K562 (cell line): ENCODE measurements around the gene MMUT. TPM values are rescaled to one million over a fixed set of nuclear protein-coding genes. Genes with fewer than 3 reads are reported as not detected.

ENCODE experiments used
- ATAC-seq: fragments of 200-7000 bp; cut with Tn5 transposase; 3 replicates; pipeline ENCODE4 v1.9.1; 2020; ENCODE audit warnings: moderate library complexity
- BruUV-seq: library from RNA; stranded (reverse); fragments of 400-500 nt; replicated peaks from 2 replicates; lab custom pipeline; 2021; lab: Mats Ljungman, UMichigan
- CTCF ChIA-PET: fragments of 300-600 bp; formaldehyde crosslinking; extraction: SDS; loops from one replicate; lab custom pipeline; 2021; ENCODE audit warnings: low intra/inter-chr PET ratio; lab: Yijun Ruan, JAX
- POLR2A ChIA-PET: fragments of 300-600, 350-650 bp; sonication (Branson Sonifier 250); formaldehyde crosslinking; extraction: SDS; loops from one replicate; lab custom pipeline; 2021; ENCODE audit warnings: antibody characterized with exemption, inconsistent platforms; lab: Yijun Ruan, JAX
- DNase-seq, 4 experiments: peaks; one replicate each; pipeline versions ENCODE4 v3.0.0 to v3.0.0-alpha.2; 2011 to 2018; ENCODE audit warnings: low spot score in 3 of 4, mixed read lengths in 3 of 4; ENCODE audit errors: extremely low read depth in 1 of 4
- FAIRE-seq: peaks from 2 replicates; lab custom pipeline; 2011; peaks lifted over from hg19 to GRCh38; lab: Jason Lieb, UNC
- H2AFZ ChIP-seq: 2 replicates; pipeline ENCODE4 v1.6.0; 2011; ENCODE audit warnings: low read depth, low read length, control low read depth, inconsistent platforms
- H3K27ac ChIP-seq: fragments of 200-600 bp; 3 replicates; pipeline ENCODE4 v1.8.0; 2011; ENCODE audit warnings: low read depth, mild to moderate bottlenecking, control low read depth, inconsistent platforms, low read length, moderate library complexity, mixed read lengths; ENCODE audit errors: extremely low read depth
- H3K27me3 ChIP-seq, 2 experiments: fragments of 300-600 bp in 1 of 2; 2 replicates in 1 of 2; 3 replicates in 1 of 2; pipeline versions ENCODE4 v1.6.0 to v1.8.0; 2011; ENCODE audit warnings: inconsistent platforms in 2 of 2, low read length in 2 of 2, mild to moderate bottlenecking in 1 of 2, mixed read lengths in 1 of 2, moderate library complexity in 1 of 2; ENCODE audit not compliant: control insufficient read depth in 2 of 2, insufficient read depth in 2 of 2
- H3K36me3 ChIP-seq: fragments of 300-600 bp; 3 replicates; pipeline ENCODE4 v1.8.0; 2011; ENCODE audit warnings: mild to moderate bottlenecking, low read length, inconsistent platforms; ENCODE audit not compliant: control insufficient read depth, insufficient read depth
- H3K4me1 ChIP-seq, 2 experiments: fragments of 200-600 bp in 1 of 2; replicated peaks in 1 of 2; 2 replicates in 1 of 2; 3 replicates in 1 of 2; pipeline versions ENCODE4 v1.5.1 to v1.8.0; 2011; ENCODE audit warnings: inconsistent platforms in 2 of 2, low read length in 2 of 2, mild to moderate bottlenecking in 1 of 2, mixed read lengths in 1 of 2, moderate library complexity in 1 of 2; ENCODE audit not compliant: control insufficient read depth in 2 of 2, insufficient read depth in 2 of 2
- H3K4me2 ChIP-seq: 2 replicates; pipeline ENCODE4 v1.6.1; 2011; ENCODE audit warnings: low read length, control low read depth, inconsistent platforms, mixed read lengths; ENCODE audit not compliant: insufficient read depth
- H3K4me3 ChIP-seq: fragments of 200-600 bp; sonication (generic), shearing (Covaris generic); 2 replicates; pipeline ENCODE4 v1.5.1; 2016; ENCODE audit warnings: control low read depth, inconsistent platforms
- H3K79me2 ChIP-seq: fragments of 200-600 bp; 3 replicates; pipeline ENCODE4 v1.8.0; 2011; ENCODE audit warnings: low read length, inconsistent platforms; ENCODE audit not compliant: control insufficient read depth, insufficient read depth
- H3K9ac ChIP-seq, 2 experiments: 2 replicates each; pipeline versions ENCODE4 v1.6.0 to v1.6.1; 2011; ENCODE audit warnings: low read depth in 2 of 2, low read length in 2 of 2, control low read depth in 1 of 2, inconsistent platforms in 1 of 2, mild to moderate bottlenecking in 1 of 2, mixed read lengths in 1 of 2; ENCODE audit not compliant: insufficient read depth in 1 of 2
- H3K9me1 ChIP-seq: one replicate; pipeline ENCODE4 v1.6.0; 2011; ENCODE audit warnings: inconsistent platforms, mild to moderate bottlenecking, low read length, moderate library complexity; ENCODE audit not compliant: control insufficient read depth, insufficient read depth
- H3K9me3 ChIP-seq: replicated peaks from 2 replicates; pipeline ENCODE4 v1.5.1; 2011; ENCODE audit warnings: low read depth, low read length, inconsistent platforms; ENCODE audit not compliant: control insufficient read depth, insufficient read depth
- H4K20me1 ChIP-seq: replicated peaks from 2 replicates; pipeline ENCODE4 v1.6.1; 2011; ENCODE audit warnings: low read length, inconsistent platforms, mixed read lengths; ENCODE audit not compliant: control insufficient read depth, insufficient read depth
- CEBPG ChIP-seq, 3 experiments: fragments of 200-800 bp in 1 of 3; sonication (Bioruptor generic) in 1 of 3; sonication (generic) in 1 of 3; formaldehyde crosslinking in 1 of 3; IDR thresholded peaks in 2 of 3; conservative IDR thresholded peaks in 1 of 3; 2 replicates each; pipeline versions ENCODE4 v1.6.1 to v1.8.0; 2016 to 2022; ENCODE audit warnings: missing compliant biosample characterization in 2 of 3, missing genetic modification characterization in 2 of 3, mild to moderate bottlenecking in 1 of 3, missing genetic modification reagents in 1 of 3
- FOXJ3 ChIP-seq: sonication (generic); formaldehyde crosslinking; IDR thresholded peaks from 2 replicates; pipeline ENCODE4 v1.4.0; 2020; ENCODE audit warnings: mild to moderate bottlenecking, missing genetic modification reagents
- KAT2B ChIP-seq: IDR thresholded peaks from one replicate; pipeline ENCODE4 v1.6.1; 2012; ENCODE audit warnings: low read depth, mild to moderate bottlenecking, control low read depth, inconsistent platforms, low read length, moderate library complexity
- KAT7 ChIP-seq: sonication (generic); formaldehyde crosslinking; IDR thresholded peaks from 2 replicates; pipeline ENCODE4 v1.8.0; 2022; ENCODE audit warnings: missing genetic modification reagents, mild to moderate bottlenecking, borderline replicate concordance
- NCOA4 ChIP-seq: fragments of 450-650 bp; IDR thresholded peaks from 2 replicates; pipeline ENCODE4 v1.6.1; 2018; ENCODE audit warnings: mild to moderate bottlenecking; ENCODE audit not compliant: partially characterized antibody
- NFIC ChIP-seq: fragments of 450-650 bp; IDR thresholded peaks from 2 replicates; pipeline ENCODE4 v1.6.1; 2017; ENCODE audit warnings: mild to moderate bottlenecking, inconsistent platforms
- NONO ChIP-seq, 2 experiments: fragments of 200-400 bp in 1 of 2; fragments of 450-650 bp in 1 of 2; formaldehyde crosslinking in 1 of 2; IDR thresholded peaks; 2 replicates each; pipeline ENCODE4 v1.6.1; 2017; ENCODE audit warnings: low read depth in 2 of 2, mild to moderate bottlenecking in 2 of 2, moderate library complexity in 2 of 2, low read length in 1 of 2
- PHB ChIP-seq: fragments of 250-450 bp; sonication (Bioruptor Pico); IDR thresholded peaks from 2 replicates; pipeline ENCODE4 v1.5.0; 2021
- ZFX ChIP-seq: sonication (generic); formaldehyde crosslinking; IDR thresholded peaks from 2 replicates; pipeline ENCODE4 v1.8.0; 2022; ENCODE audit warnings: mild to moderate bottlenecking, missing genetic modification reagents, moderate library complexity
- ZNF584 ChIP-seq: fragments of 200-800 bp; sonication (Bioruptor generic); IDR thresholded peaks from 2 replicates; pipeline ENCODE4 v1.6.1; 2016; ENCODE audit warnings: low read depth, mild to moderate bottlenecking, missing genetic modification characterization, missing compliant biosample characterization
- ZNF780A ChIP-seq: fragments of 250-450 bp; sonication (Bioruptor Pico); IDR thresholded peaks from 2 replicates; pipeline ENCODE4 v1.5.0; 2021; ENCODE audit warnings: mild to moderate bottlenecking
- WGBS: fragments of 100-300 bp; shearing (Covaris generic); methylation state at CpG from one replicate; pipeline ENCODE4 v1.1.6; 2016; ENCODE audit warnings: low coverage, mixed read lengths; ENCODE audit not compliant: insufficient coverage; ENCODE audit errors: missing lambda C conversion rate; 5-methylcytosine and 5-hydroxymethylcytosine counted together
- in situ Hi-C: fragments of 300-500 bp; cut with MboI; formaldehyde crosslinking; loops from 4 replicates; pipeline ENCODE4 v1.15.0; 2018; ENCODE audit warnings: inconsistent platforms, mixed read lengths
- intact Hi-C: fragments of 100-400 bp; cut with micrococcal nuclease; formaldehyde crosslinking; loops from 2 replicates; pipeline ENCODE4 v1.14.2; 2022
- polyA plus RNA-seq, 8 experiments: library from polyadenylated mRNA; depleted of rRNA in 4 of 8; stranded (reverse) in 5 of 8; unstranded in 3 of 8; fragments of >200 nt; fragmentation: Nextera tagmentation in 2 of 8; fragmentation: Illumina TruSeq in 1 of 8; extraction: Ambion mirVana in 2 of 8; extraction: Trizol in 1 of 8; gene quantifications; 2 replicates each; pipeline versions ENCODE4 v1.2.1 to v1.2.3, GENCODE V29; 2011 to 2014; ENCODE audit warnings: inconsistent platforms in 1 of 8, missing spikeins in 1 of 8
- total RNA-seq, 7 experiments: library from RNA; depleted of rRNA in 6 of 7; stranded (reverse); fragments of >200 nt in 6 of 7; fragmentation: Illumina TruSeq in 2 of 7; extraction: Trizol in 2 of 7; gene quantifications; 2 replicates each; pipeline versions ENCODE4 v1.2.1 to v1.2.3, GENCODE V29; 2011 to 2021; ENCODE audit warnings: low replicate concordance in 1 of 7
- TF ChIP-seq, protein P1 (sequence below): sonication (generic); formaldehyde crosslinking; IDR thresholded peaks from 2 replicates; pipeline ENCODE4 v1.8.1; 2023; ENCODE audit warnings: mild to moderate bottlenecking, missing genetic modification reagents, moderate library complexity
- TF ChIP-seq, protein P2 (sequence below): sonication (generic); formaldehyde crosslinking; IDR thresholded peaks from 2 replicates; pipeline ENCODE4 v1.9.0; 2022; ENCODE audit warnings: mild to moderate bottlenecking, missing genetic modification reagents
- TF ChIP-seq, protein P3 (sequence below): fragments of 450-650 bp; IDR thresholded peaks from 2 replicates; pipeline ENCODE4 v1.6.1; 2016; ENCODE audit warnings: antibody characterized with exemption
- TF ChIP-seq, protein P4 (sequence below): sonication (generic); formaldehyde crosslinking; IDR thresholded peaks from 2 replicates; pipeline ENCODE4 v1.8.1; 2023; ENCODE audit warnings: mild to moderate bottlenecking, missing genetic modification reagents
- TF ChIP-seq, protein P5 (sequence below): sonication (generic); formaldehyde crosslinking; IDR thresholded peaks from 2 replicates; pipeline ENCODE4 v1.8.1; 2022; ENCODE audit warnings: missing genetic modification reagents

Gene MMUT
- total and polyA plus RNA-seq, 9 of the 15 experiments (the other 6 are each of a cell fraction or from before 2014, with no cell fraction given) = 7.1 to 26.4 (median 16.0) TPM

DNA sequence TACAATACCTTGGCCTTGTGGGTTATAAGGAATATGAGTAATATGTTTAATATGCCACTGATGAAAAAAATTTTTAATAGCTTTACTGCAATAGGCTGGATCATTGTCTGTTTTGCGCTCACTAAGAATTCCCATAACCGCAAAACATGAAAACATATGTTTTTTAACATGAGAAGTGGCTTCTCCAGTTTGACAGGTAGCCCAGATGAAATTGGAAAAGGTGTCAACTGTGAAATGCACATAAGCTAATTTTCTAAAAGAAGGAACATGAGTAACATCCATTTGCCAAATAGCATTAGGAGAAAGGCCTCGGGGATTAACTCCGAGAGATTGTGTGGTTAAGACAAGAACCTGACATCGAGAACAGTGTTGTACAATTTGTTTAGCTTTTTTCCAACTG lies 41.6 kb upstream of the MMUT start:
- Histone ChIP-seq H3K9me3 (peaks cover 6% of the 10 kb centered on the region; the same call in 1 of the 2 replicates), H3K9me1 (no peaks in the 10 kb centered on the region), H3K36me3 (no peaks in the 10 kb centered on the region), H3K9ac (no peak overlapping the region), H3K4me3 (no peak overlapping the region)
- POLR2A ChIA-PET = no interaction called here
- ATAC-seq (no peak), FAIRE-seq (no peak)
- intact Hi-C loops = no loop called here
- WGBS = 60% methylated on average over 5 of the region's 5 CpGs
- TF ChIP-seq KAT2B (no peak), KAT7 (CRISPR knock-in tag) (no peak), NFIC (no peak), ZFX (CRISPR knock-in tag) (no peak), ZNF584 (CRISPR knock-in tag) (no peak), NCOA4 (no peak), CEBPG (CRISPR knock-in tag; IDR thresholded peaks at IDR 0.05) (no peak), CEBPG (tag; conservative IDR thresholded peaks at IDR 0.05 in 1 of 2, IDR thresholded peaks at IDR 0.05 in 1 of 2) (no peak), PHB (CRISPR knock-in tag) (no peak), NONO (IDR thresholded peaks at IDR 0.05; ENCODE audit: low read depth in 2 of 2, low read length in 1 of 2) (no peak), FOXJ3 (no peak), ZNF780A (CRISPR knock-in tag) (no peak)
- TF ChIP-seq, protein P1, sequence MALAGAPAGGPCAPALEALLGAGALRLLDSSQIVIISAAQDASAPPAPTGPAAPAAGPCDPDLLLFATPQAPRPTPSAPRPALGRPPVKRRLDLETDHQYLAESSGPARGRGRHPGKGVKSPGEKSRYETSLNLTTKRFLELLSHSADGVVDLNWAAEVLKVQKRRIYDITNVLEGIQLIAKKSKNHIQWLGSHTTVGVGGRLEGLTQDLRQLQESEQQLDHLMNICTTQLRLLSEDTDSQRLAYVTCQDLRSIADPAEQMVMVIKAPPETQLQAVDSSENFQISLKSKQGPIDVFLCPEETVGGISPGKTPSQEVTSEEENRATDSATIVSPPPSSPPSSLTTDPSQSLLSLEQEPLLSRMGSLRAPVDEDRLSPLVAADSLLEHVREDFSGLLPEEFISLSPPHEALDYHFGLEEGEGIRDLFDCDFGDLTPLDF (CRISPR knock-in tag) = no peak
- TF ChIP-seq, protein P2, sequence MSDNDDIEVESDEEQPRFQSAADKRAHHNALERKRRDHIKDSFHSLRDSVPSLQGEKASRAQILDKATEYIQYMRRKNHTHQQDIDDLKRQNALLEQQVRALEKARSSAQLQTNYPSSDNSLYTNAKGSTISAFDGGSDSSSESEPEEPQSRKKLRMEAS (CRISPR knock-in tag) = no peak
- TF ChIP-seq, protein P3, sequence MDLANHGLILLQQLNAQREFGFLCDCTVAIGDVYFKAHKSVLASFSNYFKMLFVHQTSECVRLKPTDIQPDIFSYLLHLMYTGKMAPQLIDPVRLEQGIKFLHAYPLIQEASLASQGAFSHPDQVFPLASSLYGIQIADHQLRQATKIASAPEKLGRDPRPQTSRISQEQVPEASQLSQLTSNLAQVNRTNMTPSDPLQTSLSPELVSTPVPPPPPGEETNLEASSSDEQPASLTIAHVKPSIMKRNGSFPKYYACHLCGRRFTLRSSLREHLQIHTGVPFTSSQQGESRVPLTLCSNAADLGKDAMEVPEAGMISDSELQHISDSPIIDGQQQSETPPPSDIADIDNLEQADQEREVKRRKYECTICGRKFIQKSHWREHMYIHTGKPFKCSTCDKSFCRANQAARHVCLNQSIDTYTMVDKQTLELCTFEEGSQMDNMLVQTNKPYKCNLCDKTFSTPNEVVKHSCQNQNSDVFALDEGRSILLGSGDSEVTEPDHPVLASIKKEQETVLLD = no peak
- TF ChIP-seq, protein P4, sequence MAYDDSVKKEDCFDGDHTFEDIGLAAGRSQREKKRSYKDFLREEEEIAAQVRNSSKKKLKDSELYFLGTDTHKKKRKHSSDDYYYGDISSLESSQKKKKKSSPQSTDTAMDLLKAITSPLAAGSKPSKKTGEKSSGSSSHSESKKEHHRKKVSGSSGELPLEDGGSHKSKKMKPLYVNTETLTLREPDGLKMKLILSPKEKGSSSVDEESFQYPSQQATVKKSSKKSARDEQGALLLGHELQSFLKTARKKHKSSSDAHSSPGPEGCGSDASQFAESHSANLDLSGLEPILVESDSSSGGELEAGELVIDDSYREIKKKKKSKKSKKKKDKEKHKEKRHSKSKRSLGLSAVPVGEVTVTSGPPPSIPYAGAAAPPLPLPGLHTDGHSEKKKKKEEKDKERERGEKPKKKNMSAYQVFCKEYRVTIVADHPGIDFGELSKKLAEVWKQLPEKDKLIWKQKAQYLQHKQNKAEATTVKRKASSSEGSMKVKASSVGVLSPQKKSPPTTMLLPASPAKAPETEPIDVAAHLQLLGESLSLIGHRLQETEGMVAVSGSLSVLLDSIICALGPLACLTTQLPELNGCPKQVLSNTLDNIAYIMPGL (CRISPR knock-in tag) = no peak
- TF ChIP-seq, protein P5, sequence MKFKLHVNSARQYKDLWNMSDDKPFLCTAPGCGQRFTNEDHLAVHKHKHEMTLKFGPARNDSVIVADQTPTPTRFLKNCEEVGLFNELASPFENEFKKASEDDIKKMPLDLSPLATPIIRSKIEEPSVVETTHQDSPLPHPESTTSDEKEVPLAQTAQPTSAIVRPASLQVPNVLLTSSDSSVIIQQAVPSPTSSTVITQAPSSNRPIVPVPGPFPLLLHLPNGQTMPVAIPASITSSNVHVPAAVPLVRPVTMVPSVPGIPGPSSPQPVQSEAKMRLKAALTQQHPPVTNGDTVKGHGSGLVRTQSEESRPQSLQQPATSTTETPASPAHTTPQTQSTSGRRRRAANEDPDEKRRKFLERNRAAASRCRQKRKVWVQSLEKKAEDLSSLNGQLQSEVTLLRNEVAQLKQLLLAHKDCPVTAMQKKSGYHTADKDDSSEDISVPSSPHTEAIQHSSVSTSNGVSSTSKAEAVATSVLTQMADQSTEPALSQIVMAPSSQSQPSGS = no peak
- TF ChIP-seq, all 486 proteins: peak for 0
- H2AFZ ChIP-seq = no peak overlapping the region
- CTCF ChIA-PET = no interaction called here
- BruUV-seq = no TSS peak
- no peaks in the 10 kb centered on the region for H3K79me2 ChIP-seq
- in situ Hi-C loops = no loop called here
- H3K27ac ChIP-seq = no peak overlapping the region
- H4K20me1 ChIP-seq = no peaks in the 10 kb centered on the region
- no peak for DNase-seq
- H3K4me1 ChIP-seq = no peaks in the 10 kb centered on the region
- H3K4me2 ChIP-seq = no peak overlapping the region
- no peaks in the 10 kb centered on the region for H3K27me3 ChIP-seq
